ENCODE results near the gene PGAM1.
"Not testable (repeated sequence)": the region's sequence is repeated elsewhere in the genome, so short reads cannot be mapped to it uniquely, and the experiment has no call there.

The PGAM1 gene

GRCh38 chr10:97425964-97426775, at the start of gene PGAM1:
PGAM1 (plus strand) TSS chr10:97426191; CDS start chr10:97426308, 117 bp downstream.
- DNase-seq (ENCODE audit: low spot score): peak; percentile 97

DNA sequence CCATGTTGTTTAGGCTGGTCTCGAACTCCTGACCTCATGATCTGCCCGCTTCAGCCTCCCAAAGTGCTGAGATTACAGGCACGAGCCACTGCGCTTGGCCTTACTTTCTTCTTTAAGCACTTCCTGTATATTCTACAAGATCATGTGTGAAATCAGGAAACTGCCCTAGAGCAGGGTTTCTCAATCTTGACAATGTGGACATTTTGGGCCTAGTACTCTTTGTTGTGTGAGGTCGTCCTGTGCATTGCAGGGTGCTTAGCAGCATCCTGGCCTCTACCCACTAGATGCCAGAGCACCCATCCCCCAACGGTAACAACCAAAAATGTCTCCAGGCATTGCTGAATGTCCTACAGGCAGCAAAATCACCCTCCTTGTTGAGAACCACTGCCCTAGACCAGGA, 49.6 kb upstream of the PGAM1 start:
- DNase-seq (ENCODE audit: low spot score): no peak

- no peak for DNase-seq (ENCODE audit: low spot score)
These were observed 46.8 kb upstream of the PGAM1 start for GRCh38 chr10:97378933-97379921.

DNA sequence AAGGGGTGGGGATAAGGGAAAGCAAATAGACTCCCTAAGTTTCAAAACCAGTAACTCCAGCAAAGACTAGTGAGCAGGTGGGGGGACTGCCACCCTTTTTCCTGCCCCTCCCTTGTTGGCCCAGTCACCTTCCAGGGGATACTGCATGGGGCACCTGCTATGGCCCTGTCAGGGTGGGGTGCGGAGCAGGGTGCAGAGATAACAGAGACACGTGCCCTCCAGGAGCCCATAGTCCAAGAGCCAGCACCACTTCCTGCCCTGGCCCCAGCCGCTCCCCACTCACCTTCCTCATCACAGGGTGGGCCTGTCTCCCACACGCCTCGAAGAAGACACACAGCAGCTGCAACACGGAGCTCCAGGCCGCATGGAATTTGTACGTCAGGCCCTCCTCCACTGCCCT, 45.5 kb upstream of the PGAM1 start:
- no peak for DNase-seq (ENCODE audit: low spot score)

- no peak for DNase-seq (ENCODE audit: low spot score)
These were observed 44.4 kb upstream of the PGAM1 start for GRCh38 chr10:97381626-97382025.

DNA sequence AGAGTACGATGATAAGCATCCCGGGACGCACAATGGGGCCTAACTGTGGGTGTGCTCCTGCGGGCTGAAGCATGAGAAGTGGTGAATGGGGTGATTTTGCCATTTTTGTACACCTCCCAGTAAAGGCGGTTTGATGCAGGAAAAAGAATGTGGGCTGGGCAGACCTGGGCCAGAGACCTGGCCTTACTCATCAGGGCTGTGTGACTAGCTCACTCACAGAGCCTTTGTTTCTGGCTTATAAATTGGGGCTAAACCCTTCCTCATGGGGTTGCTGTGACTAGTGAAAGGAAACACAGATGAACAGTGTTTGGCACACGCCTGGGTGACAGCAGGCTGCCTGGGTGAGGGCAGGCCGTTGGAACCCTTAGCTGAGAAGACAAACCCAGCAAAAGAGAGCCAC, 42.8 kb upstream of the PGAM1 start:
- DNase-seq (ENCODE audit: low spot score): no peak

GRCh38 chr10:97384156-97384555, 41.8 kb upstream of the PGAM1 start:
- no peak for DNase-seq (ENCODE audit: low spot score)

GRCh38 chr10:97384641-97385040, 41.4 kb upstream of the PGAM1 start:
- DNase-seq (ENCODE audit: low spot score): no peak

GRCh38 chr10:97385565-97385964, 40.4 kb upstream of the PGAM1 start:
- DNase-seq (ENCODE audit: low spot score): no peak

DNA sequence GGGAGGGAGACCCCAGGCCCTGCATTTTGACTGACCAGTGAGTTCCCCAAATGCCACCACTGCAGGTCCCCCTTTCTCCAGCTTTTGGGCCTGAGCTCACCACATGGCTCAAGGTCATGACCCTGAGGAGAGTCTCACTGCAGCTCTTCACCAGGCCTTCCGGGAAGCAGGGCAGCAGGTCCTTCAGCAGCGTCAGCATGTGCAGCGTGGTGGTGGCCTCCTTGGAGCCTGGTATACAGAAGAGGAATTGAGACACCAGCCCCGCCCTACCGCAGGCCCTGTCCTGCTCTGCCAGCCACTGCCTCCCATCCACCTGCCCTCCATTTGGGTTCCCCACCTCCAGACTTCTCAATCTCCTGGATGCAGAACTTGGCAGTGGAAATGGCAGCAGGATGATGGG, 37.8 kb upstream of the PGAM1 start:
- no peak for DNase-seq (ENCODE audit: low spot score)

DNA sequence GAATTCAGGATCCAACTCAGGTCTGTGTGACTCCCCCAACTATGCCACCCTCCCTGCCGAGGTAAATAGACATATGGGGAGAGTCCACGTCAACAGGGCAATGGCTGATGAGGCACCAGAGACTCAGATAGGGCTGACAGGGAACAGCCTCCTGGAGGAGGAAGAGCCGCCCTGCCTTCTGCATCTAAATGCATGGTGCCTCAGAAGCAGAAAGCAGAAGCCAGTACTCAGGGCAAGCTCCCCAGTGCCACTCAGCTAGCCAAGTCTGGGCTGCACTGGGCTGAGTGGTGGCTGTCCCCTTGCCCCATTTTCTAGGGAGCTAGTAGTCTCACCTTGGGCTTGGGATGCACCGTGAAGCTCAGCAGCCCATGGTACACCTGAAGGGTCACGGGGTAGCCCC, 35.9 kb upstream of the PGAM1 start:
- DNase-seq (ENCODE audit: low spot score): no peak

DNA sequence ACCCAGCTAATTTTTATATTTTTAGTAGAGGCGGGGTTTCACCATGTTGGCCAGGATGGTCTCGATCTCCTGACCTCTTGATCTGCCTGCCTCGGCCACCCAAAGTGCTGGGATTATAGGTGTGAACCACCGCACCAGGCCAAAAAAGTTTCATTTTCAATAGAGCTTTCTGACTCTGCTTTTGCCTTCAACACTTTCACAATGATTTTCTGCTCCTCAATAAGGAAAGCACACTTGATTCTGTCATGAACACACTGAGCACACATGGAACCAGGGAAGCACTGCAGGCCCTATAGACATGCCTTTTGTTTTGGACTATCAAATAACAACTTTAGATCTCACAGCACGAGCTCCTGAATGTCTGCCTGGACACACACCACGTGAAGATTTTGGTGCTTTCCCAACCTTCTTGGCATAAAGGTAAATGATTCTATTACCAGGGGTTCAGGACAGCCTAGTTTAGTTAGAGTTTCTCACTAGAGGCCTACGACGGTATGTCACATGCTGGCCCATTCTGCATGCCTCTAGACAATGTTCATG, 32.9 kb upstream of the PGAM1 start:
- DNase-seq (ENCODE audit: low spot score): no peak

DNA sequence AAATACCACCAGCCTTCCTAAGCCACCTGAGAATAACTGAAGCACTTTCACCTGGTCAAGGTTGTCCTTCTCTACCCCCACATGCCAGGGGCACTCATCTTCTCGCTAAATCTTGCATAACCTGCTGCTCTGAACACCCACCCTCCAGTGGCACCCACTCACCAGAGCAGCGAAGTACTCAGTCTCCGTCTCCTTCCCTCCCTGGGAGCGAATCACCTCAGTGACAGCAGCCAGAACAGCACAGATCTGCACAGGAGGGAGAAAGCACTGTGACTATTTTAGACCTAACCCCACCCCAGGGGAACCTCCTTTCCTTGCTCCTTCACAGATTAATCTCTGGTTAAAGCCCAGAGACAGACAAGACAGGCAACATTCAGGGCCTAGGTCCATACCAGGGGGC, 29.9 kb upstream of the PGAM1 start:
- DNase-seq (ENCODE audit: low spot score): no peak

- peak; percentile 43 for DNase-seq (ENCODE audit: low spot score)
These were observed 26.0 kb upstream of the PGAM1 start for GRCh38 chr10:97399843-97400545.

DNA sequence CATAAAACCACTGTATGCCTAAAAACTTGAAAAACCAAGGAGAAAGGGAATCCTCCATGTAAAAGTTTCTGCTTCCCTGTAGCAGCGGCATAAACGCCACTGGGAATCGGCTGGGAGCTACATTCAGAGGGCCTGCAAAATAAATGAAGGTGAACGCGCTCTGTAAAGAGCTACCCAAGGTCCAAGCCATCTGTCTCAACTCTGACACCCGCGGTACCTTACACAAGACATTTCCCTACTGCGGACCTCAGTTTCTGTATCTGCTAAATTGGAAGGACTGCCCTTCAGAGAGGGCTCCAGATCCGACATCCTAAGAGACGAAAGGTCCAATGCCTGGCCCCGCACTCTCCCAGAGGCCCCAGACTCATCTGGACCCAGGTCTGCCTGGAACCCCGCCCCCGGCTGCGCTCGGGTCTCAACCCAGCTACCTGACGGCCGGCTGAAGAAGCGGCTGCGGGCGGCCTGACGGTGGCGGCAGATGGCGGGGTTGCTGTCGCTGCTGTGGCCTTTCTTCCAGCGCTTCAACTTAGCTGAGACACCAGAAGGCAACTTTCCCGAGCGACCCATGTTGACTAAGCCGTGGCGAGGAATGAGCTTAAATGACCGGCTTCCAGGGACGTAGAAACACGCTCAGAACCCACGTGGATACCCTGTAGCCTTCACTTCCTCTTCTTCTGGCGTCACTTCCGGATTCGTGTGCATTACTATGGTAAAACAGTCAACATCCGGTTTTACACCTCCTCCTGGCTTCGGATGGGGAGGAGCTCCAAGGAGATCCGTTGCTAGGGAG, 25.1 kb upstream of the PGAM1 start, which contains the start of gene RRP12:
TSS of gene RRP12 (minus strand) at position 676 of the 790 bp plus-strand sequence. CDS start at position 567, 109 bp downstream.
- DNase-seq (ENCODE audit: low spot score): peak; percentile 96

- DNase-seq (ENCODE audit: low spot score): no peak
These were observed 24.5 kb upstream of the PGAM1 start for GRCh38 chr10:97401455-97401919.

GRCh38 chr10:97404044-97404443, 21.9 kb upstream of the PGAM1 start:
- no peak for DNase-seq (ENCODE audit: low spot score)

GRCh38 chr10:97406064-97406463, 19.9 kb upstream of the PGAM1 start:
- no peak for DNase-seq (ENCODE audit: low spot score)

DNA sequence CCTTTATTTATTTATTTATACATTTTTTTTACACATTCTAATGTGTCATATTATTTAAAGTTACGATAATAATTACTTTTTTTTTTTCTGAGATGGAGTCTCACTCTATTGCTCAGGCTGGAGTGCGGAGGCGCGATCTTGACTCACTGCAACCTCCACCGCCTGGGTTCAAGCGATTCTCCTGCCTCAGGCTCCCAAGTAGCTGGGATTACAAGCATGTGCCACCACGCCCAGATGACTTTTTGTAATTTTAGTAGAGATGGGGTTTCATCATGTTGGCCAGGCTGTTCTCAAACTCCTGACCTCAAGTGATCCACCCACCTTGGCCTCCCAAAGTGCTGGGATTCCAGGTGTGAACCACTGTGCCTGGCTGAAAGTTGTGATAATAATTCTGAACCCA, 19.5 kb upstream of the PGAM1 start:
- not testable (repeated sequence) for DNase-seq (ENCODE audit: low spot score)

DNA sequence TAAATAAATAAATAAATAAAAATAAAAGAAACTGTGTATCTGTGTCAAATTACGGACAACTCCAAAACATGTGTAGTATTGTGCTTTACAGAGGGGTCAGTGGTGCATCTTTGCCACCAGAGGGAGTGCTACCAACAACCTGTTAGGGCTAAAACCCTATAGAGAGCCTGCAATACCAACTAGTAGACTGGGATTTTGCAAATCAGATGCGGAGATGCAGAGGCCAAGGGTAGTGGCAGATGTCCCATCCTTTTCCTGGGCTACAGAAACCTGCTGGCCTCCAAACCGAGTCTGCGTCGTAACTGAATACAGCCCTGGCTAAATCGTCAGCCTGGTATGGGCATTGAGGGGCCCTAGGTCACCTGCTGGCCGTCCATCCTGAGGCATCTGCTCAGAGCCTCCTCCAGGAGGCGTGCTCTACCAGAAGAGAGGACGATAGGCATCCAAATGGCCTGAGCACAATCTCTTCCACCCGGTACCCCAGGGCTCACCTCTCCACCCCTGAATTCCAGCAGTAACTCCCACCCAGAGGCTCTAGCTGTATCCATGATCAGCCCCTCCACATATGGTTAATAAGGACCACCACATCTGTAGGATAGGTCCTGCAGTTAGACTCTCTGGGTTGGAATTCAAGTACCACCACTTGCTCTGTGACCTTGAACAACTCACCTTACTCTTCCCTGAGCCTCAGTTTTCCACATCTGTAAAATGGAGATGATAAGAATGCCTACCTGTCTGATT, 18.6 kb upstream of the PGAM1 start:
- peak; percentile 74 for DNase-seq (ENCODE audit: low spot score)

All from HuH-7.5 (cell line).